Camera-type eye (tissue), 1 donor: ENCODE data around the gene IFT81. TPM values are rescaled to one million over a fixed set of nuclear protein-coding genes. Genes with fewer than 3 reads are reported as not detected.

Experiments
- total RNA-seq: library from RNA; depleted of rRNA; stranded (reverse); fragments of >200 nt; gene quantifications from one replicate; pipeline ENCODE4 v1.2.3, GENCODE V29; 2014

IFT81 gene, protein sequence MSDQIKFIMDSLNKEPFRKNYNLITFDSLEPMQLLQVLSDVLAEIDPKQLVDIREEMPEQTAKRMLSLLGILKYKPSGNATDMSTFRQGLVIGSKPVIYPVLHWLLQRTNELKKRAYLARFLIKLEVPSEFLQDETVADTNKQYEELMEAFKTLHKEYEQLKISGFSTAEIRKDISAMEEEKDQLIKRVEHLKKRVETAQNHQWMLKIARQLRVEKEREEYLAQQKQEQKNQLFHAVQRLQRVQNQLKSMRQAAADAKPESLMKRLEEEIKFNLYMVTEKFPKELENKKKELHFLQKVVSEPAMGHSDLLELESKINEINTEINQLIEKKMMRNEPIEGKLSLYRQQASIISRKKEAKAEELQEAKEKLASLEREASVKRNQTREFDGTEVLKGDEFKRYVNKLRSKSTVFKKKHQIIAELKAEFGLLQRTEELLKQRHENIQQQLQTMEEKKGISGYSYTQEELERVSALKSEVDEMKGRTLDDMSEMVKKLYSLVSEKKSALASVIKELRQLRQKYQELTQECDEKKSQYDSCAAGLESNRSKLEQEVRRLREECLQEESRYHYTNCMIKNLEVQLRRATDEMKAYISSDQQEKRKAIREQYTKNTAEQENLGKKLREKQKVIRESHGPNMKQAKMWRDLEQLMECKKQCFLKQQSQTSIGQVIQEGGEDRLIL
- total RNA-seq, result 54.5 TPM

DNA sequence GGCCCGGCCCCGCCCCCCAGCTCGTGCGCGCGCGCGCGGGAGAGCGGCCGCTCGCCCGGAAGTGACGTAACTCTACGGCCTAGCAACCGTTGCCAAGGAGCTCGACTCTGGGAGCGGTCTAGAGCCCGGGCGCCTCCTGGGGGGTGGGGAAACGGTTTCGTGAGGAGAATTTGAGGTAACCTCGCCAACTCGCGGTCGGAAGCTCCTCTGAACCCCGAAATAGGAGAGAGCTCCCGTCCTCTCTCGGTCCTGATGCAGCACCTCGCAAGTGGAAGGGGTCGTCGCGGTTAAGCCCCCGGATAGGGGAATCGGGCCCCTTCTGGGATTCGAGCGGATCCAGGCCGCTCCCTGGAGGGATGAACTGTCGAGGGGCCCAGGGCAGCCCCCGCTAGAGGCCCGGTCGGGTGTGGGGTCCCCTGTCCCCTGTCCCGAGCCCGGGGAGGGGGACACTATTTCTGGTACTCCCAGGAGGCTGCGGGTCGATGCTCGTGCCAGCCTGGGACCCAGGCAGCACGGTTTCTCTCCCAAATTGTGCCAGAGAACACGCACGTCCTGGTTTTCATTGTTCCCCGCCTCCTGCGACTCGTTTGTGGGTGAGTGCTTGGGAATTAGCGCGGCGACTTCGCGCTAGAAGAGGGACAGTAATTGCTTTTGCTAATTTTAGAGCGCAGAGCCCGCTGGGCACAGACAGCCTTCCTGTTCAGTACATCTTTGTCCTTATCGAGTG, at the start of gene IFT81:
Gene IFT81, plus strand, starts transcription at position 89 of the 727 bp plus-strand sequence. CDS start 3,024 bp downstream, outside the sequence.

Other genes starting within 250 kb of the IFT81 start
- 46.0 TPM for gene GLTP, start 243.8 kb upstream of the IFT81 start, total RNA-seq
- gene TCHP, start 224.1 kb upstream of the IFT81 start, total RNA-seq, result 26.2 TPM
- gene GIT2, start 128.0 kb upstream of the IFT81 start, total RNA-seq, result 62.7 TPM
- 60.2 TPM for gene ANKRD13A, start 124.9 kb upstream of the IFT81 start, total RNA-seq
- gene C12orf76, start 75.8 kb upstream of the IFT81 start, total RNA-seq, result 46.6 TPM
- gene ATP2A2, start 156.9 kb downstream of the IFT81 start, total RNA-seq, result 192 TPM